HepG2 (cell line): ENCODE measurements around the gene GC. TPM values are rescaled to one million over a fixed set of nuclear protein-coding genes. Genes with fewer than 3 reads are reported as not detected.
A peak's percentile ranks its signal among the peaks of the same experiment; 100 is the strongest.

ENCODE experiments used
- ATAC-seq: fragments of 200-7000 bp; cut with Tn5 transposase; 3 replicates; pipeline ENCODE4 v1.9.1; 2020; ENCODE audit warnings: mild to moderate bottlenecking, moderate library complexity
- BruUV-seq: library from RNA; stranded (reverse); fragments of 400-500 nt; replicated peaks from 2 replicates; lab custom pipeline; 2021; lab: Mats Ljungman, UMichigan
- CTCF ChIA-PET: fragments of 300-600 bp; formaldehyde crosslinking; extraction: SDS; loops from one replicate; lab custom pipeline; 2021; ENCODE audit warnings: low total read pairs, inconsistent platforms, low intra/inter-chr PET ratio; lab: Yijun Ruan, JAX
- POLR2A ChIA-PET: fragments of 350-600 bp; sonication (Branson Sonifier 250); formaldehyde crosslinking; loops from one replicate; lab custom pipeline; 2020; ENCODE audit warnings: antibody characterized with exemption, inconsistent platforms; lab: Yijun Ruan, JAX
- DNase-seq: peaks from one replicate; pipeline ENCODE4 v3.0.0-alpha.2; 2015; ENCODE audit warnings: low spot score
- FAIRE-seq: peaks from 3 replicates; lab custom pipeline; 2011; peaks lifted over from hg19 to GRCh38; lab: Jason Lieb, UNC
- H2AFZ ChIP-seq: one replicate; pipeline ENCODE4 v1.6.1; 2011; ENCODE audit warnings: low read length, inconsistent platforms
- H3K27ac ChIP-seq: fragments of 300-600 bp; 3 replicates; pipeline ENCODE4 v1.8.0; 2011; ENCODE audit warnings: mixed run types, mild to moderate bottlenecking, mixed read lengths, low read length, inconsistent platforms; ENCODE audit not compliant: insufficient read depth; ENCODE audit errors: extremely low read length
- H3K27me3 ChIP-seq, 2 experiments: fragments of 200-600 bp in 1 of 2; 2 replicates in 1 of 2; 3 replicates in 1 of 2; pipeline versions ENCODE4 v1.6.0 to v1.8.0; 2011; ENCODE audit warnings: low read length in 2 of 2, mild to moderate bottlenecking in 2 of 2, moderate library complexity in 2 of 2, inconsistent platforms in 1 of 2; ENCODE audit not compliant: insufficient read depth in 2 of 2, control insufficient read depth in 1 of 2
- H3K36me3 ChIP-seq, 2 experiments: fragments of 200-600 bp in 1 of 2; replicated peaks in 1 of 2; 2 replicates in 1 of 2; 3 replicates in 1 of 2; pipeline versions ENCODE4 v1.5.1 to v1.8.0; 2011; ENCODE audit warnings: low read length in 2 of 2, inconsistent platforms in 1 of 2; ENCODE audit not compliant: insufficient read depth in 2 of 2, control insufficient read depth in 1 of 2
- H3K4me1 ChIP-seq: 2 replicates; pipeline ENCODE4 v1.5.1; 2012; ENCODE audit warnings: low read length, inconsistent platforms; ENCODE audit not compliant: insufficient read depth
- H3K4me2 ChIP-seq: 2 replicates; pipeline ENCODE4 v1.6.0; 2011; ENCODE audit warnings: low read depth, low read length, inconsistent platforms
- H3K4me3 ChIP-seq, 3 experiments: fragments of 200-600 bp in 1 of 3; sonication (generic), shearing (Covaris generic) in 1 of 3; replicated peaks in 1 of 3; 2 replicates each; pipeline ENCODE4 v1.5.1; 2011 to 2016; ENCODE audit warnings: low read length in 3 of 3, inconsistent platforms in 2 of 3, low read depth in 2 of 3, mild to moderate bottlenecking in 2 of 3, control low read depth in 1 of 3, mixed read lengths in 1 of 3; ENCODE audit not compliant: insufficient read depth in 1 of 3
- H3K79me2 ChIP-seq: one replicate; pipeline ENCODE4 v1.6.1; 2011; ENCODE audit warnings: low read length, inconsistent platforms; ENCODE audit not compliant: insufficient read depth
- H3K9ac ChIP-seq: 2 replicates; pipeline ENCODE4 v1.6.0; 2011; ENCODE audit warnings: mild to moderate bottlenecking, low read depth, low read length, inconsistent platforms; ENCODE audit not compliant: insufficient read depth
- H3K9me3 ChIP-seq: 2 replicates; pipeline ENCODE4 v1.5.1; 2012; ENCODE audit warnings: mild to moderate bottlenecking, low read length
- H4K20me1 ChIP-seq: 2 replicates; pipeline ENCODE4 v1.6.0; 2011; ENCODE audit warnings: inconsistent platforms, mild to moderate bottlenecking, low read length, moderate library complexity; ENCODE audit not compliant: insufficient read depth
- ATF7 ChIP-seq, 2 experiments: fragments of 450-650 bp in 1 of 2; sonication (generic) in 1 of 2; formaldehyde crosslinking in 1 of 2; IDR thresholded peaks; 2 replicates each; pipeline versions ENCODE4 v1.4.0 to v1.6.1; 2016 to 2020; ENCODE audit warnings: antibody characterized with exemption in 1 of 2, mild to moderate bottlenecking in 1 of 2, missing genetic modification reagents in 1 of 2
- CC2D1A ChIP-seq: sonication (generic); formaldehyde crosslinking; IDR thresholded peaks from 2 replicates; pipeline ENCODE4 v1.8.1; 2023; ENCODE audit warnings: mild to moderate bottlenecking, missing genetic modification reagents
- HNRNPL ChIP-seq: fragments of 200-400 bp; formaldehyde crosslinking; IDR thresholded peaks from 2 replicates; pipeline ENCODE4 v1.6.1; 2017; ENCODE audit warnings: mild to moderate bottlenecking, low read depth, low read length
- MAFK ChIP-seq, 2 experiments: IDR thresholded peaks in 1 of 2; conservative IDR thresholded peaks in 1 of 2; 2 replicates each; pipeline ENCODE4 v1.6.1; 2011; ENCODE audit warnings: improper control_type of control experiment in 2 of 2, low read length in 2 of 2
- TAF1 ChIP-seq: sonication (generic); formaldehyde crosslinking; IDR thresholded peaks from 2 replicates; pipeline ENCODE4 v1.4.0; 2020; ENCODE audit warnings: missing genetic modification reagents
- ZMYM2 ChIP-seq: sonication (generic); formaldehyde crosslinking; IDR thresholded peaks from 2 replicates; pipeline ENCODE4 v1.8.0; 2022; ENCODE audit warnings: mild to moderate bottlenecking, missing genetic modification reagents
- ZNF282 ChIP-seq: fragments of 450-650 bp; IDR thresholded peaks from 2 replicates; pipeline ENCODE4 v1.6.1; 2018; ENCODE audit not compliant: partially characterized antibody
- ZNF33B ChIP-seq: sonication (generic); formaldehyde crosslinking; IDR thresholded peaks from 2 replicates; pipeline ENCODE4 v1.5.1; 2020; ENCODE audit warnings: mild to moderate bottlenecking, missing genetic modification reagents
- ZNF891 ChIP-seq: sonication (generic); formaldehyde crosslinking; IDR thresholded peaks from 2 replicates; pipeline ENCODE4 v1.5.0; 2020; ENCODE audit warnings: mild to moderate bottlenecking, missing genetic modification reagents
- WGBS: methylation state at CpG from one replicate; pipeline ENCODE4 v1.1.6; 2017; ENCODE audit warnings: low lambda C conversion rate; 5-methylcytosine and 5-hydroxymethylcytosine counted together
- in situ Hi-C: cut with HindIII; loops from 2 replicates; pipeline ENCODE4 v1.10.0; 2017; ENCODE audit warnings: low pct_unique_long_range_greater_than_20kb; ENCODE audit not compliant: extremely low pct_ligation_motif_present
- intact Hi-C: fragments of 100-400 bp; cut with micrococcal nuclease; formaldehyde crosslinking; loops from one replicate; pipeline ENCODE4 v1.10.0; 2022; ENCODE audit not compliant: unreplicated experiment
- polyA plus RNA-seq, 8 experiments: library from polyadenylated mRNA; depleted of rRNA in 3 of 8; stranded (reverse) in 7 of 8; unstranded in 1 of 8; fragments of >200 nt; fragmentation: Illumina TruSeq in 4 of 8; extraction: Trizol in 4 of 8; gene quantifications; 2 replicates each; pipeline versions ENCODE4 v1.2.1 to v1.2.3, GENCODE V29; 2011 to 2016; ENCODE audit warnings: low read depth in 4 of 8, missing spikeins in 1 of 8, mixed read lengths in 1 of 8; ENCODE audit not compliant: insufficient read depth in 1 of 8
- total RNA-seq, 5 experiments: library from RNA; depleted of rRNA; stranded (reverse); fragments of >200 nt; fragmentation: Illumina TruSeq; extraction: Trizol; gene quantifications; 2 replicates each; pipeline ENCODE4 v1.2.3, GENCODE V29; 2016; ENCODE audit warnings: low read depth in 1 of 5

Gene GC
- total and polyA plus RNA-seq, 2 of the 13 experiments (the other 11 are each of a cell fraction or from before 2014, with no cell fraction given) = 0.18 to 0.35 TPM

GRCh38 chr4:71777891-71778290, 6.0 kb downstream of the GC start:
- H3K79me2 ChIP-seq = no peaks in the 10 kb centered on the region
- H3K27me3 ChIP-seq = no peaks in the 10 kb centered on the region; a peak in 1 of 5 replicates
- POLR2A ChIA-PET = no interaction called here

GRCh38 chr4:71775449-71775848, 8.4 kb downstream of the GC start:
- Histone ChIP-seq H3K27me3 (no peaks in the 10 kb centered on the region; a peak in 1 of 5 replicates), H3K4me1 (peaks cover 20% of the 10 kb centered on the region), H3K27ac (no peak overlapping the region), H4K20me1 (no peaks in the 10 kb centered on the region), H3K79me2 (no peaks in the 10 kb centered on the region), H3K4me3 (no peak overlapping the region), H3K4me2 (no peak overlapping the region), H3K9ac (no peak overlapping the region), H2AFZ (no peak overlapping the region), H3K36me3 (no peaks in the 10 kb centered on the region), H3K9me3 (no peaks in the 10 kb centered on the region)
- ChIA-PET CTCF (no interaction called here), POLR2A (no interaction called here)
- in situ Hi-C loops = no loop called here
- TF ChIP-seq TAF1 (CRISPR knock-in tag) (no peak), ATF7 (IDR thresholded peaks at IDR 0.05) (peak; percentile 27; the same call in 1 of the 2 replicates), ATF7 (CRISPR knock-in tag; IDR thresholded peaks at IDR 0.05) (no peak)
- intact Hi-C loops = no loop called here
- FAIRE-seq (no peak), DNase-seq (no peak), ATAC-seq (no peak)
- BruUV-seq = no TSS peak
- WGBS = 44% methylated on average over 2 of the region's 2 CpGs

More at GRCh38 chr4:71777891-71778290, 6.0 kb downstream of the GC start:
- 0 out of 2 replicates have a peak, but pooled peaks cover 3% of the 10 kb centered on the region for H3K9me3 ChIP-seq
- H3K36me3 ChIP-seq = no peaks in the 10 kb centered on the region
- H3K9ac ChIP-seq = no peak overlapping the region
- H3K4me3 ChIP-seq = no peak overlapping the region
- CTCF ChIA-PET = no interaction called here
- no peak overlapping the region for H3K4me2 ChIP-seq
- DNase-seq (no peak), FAIRE-seq (no peak), ATAC-seq (no peak)
- intact Hi-C loops (no loop called here), in situ Hi-C loops (no loop called here)
- H4K20me1 ChIP-seq = no peaks in the 10 kb centered on the region
- BruUV-seq = no TSS peak
- TF ChIP-seq HNRNPL = no peak
- TF ChIP-seq ZNF891 (CRISPR knock-in tag) = no peak
- peak in 1 of 2 experiments; percentile 62; a peak in 1 of 4 replicates for TF ChIP-seq MAFK (conservative IDR thresholded peaks at IDR 0.05 in 1 of 2, IDR thresholded peaks at IDR 0.05 in 1 of 2; ENCODE audit: low read length in 2 of 2)
- TF ChIP-seq ZNF282 = no peak
- TF ChIP-seq ZNF33B (CRISPR knock-in tag) = no peak
- TF ChIP-seq CC2D1A (CRISPR knock-in tag) = no peak
- TF ChIP-seq ZMYM2 = no peak
- H2AFZ ChIP-seq = no peak overlapping the region
- H3K27ac ChIP-seq = no peak overlapping the region
- H3K4me1 ChIP-seq = peaks cover 6% of the 10 kb centered on the region
